Measurements from ENCODE around the gene DHX9.
A peak's percentile ranks its signal among the peaks of the same experiment; 100 is the strongest.

Gene DHX9

DNA sequence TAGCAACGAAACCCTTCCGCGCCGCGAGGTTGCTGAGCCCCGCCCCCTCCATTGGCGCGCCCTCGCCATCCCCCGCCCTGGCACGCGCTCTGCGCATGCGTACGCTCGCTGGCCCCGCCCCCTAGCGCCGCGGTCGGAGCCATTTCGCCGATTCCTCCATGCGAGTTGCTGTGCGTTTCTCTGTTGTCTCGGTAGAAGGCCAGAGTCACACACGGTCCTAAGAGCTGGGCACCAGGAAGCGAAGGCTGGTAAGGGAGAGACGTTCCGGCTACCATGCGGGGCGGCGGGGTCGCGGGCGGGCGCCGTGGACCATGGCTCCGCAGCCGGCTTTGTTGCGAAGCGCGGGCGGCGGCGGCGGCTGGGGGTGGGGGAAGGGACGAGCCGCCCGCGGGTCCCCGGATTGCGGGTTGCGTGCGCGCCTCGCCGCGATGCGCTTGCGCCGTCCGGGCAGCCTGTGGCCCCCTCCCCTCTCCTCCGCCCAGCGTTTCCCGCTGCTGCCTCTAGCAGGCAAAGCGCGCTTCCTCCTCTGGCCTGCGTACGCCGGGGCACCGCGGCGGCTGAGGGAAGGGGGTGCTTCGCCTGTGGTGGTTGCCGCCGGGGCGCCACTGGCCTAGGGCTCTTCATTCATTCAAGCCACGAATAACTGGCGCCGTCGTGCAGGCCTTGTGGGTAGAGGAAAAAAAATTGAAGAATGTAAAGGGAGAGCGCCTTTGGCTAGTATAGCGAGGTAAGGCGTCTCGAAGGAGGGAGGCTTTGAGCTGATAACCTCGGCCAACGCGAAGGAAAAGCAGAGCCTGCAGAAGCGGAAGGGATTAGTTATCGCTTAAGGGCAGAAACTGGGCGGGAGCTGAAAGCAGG lies at the start of gene DHX9:
Gene DHX9 (plus strand): TSS at position 139 of the 858 bp plus-strand sequence. CDS start 3,220 bp downstream, outside the sequence.
- peak; percentile 90 for DNase-seq (ENCODE audit: low spot score)

DNA sequence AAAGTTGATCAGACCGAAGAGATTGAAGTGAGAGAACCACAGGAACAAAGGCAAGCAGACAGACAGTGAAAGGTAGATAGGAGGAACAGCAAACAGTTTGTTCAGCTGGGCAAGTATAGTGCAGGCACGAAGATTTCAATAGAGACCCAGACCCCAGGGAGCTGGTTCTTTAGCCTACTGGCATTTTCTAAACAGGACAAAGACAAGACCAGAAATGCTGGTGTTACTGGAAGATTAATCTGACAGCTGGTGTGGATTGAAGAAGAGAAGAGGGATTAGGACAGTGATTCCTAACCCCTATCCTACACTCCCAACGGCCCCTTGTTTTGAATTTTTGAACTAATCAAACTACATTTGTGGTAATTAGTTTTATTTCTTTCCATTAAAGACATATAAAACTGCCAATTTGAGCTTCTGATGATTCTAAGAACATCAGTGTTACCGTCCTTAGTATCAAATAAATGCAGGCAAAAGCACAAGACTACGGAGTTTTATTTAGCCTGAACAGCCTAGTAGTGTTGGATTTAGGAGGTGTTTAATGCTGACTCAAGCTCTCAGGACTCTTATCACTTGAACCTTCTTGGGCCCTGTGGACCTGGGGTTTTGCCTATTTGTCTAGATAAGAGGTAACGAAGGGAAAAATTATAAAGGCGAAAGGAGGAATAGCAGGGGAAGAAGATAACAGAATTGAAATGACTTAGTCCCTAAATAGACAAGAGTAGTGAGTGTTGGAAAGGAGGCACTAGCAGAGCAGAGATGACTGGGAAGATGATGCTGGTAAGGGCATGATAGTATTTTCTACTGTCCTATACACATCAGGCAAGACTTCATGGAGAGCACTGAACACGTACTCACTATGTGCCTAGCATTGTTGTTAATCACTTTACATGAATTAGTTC lies 47.6 kb upstream of the DHX9 start:
- no peak for DNase-seq (ENCODE audit: low spot score)

DNA sequence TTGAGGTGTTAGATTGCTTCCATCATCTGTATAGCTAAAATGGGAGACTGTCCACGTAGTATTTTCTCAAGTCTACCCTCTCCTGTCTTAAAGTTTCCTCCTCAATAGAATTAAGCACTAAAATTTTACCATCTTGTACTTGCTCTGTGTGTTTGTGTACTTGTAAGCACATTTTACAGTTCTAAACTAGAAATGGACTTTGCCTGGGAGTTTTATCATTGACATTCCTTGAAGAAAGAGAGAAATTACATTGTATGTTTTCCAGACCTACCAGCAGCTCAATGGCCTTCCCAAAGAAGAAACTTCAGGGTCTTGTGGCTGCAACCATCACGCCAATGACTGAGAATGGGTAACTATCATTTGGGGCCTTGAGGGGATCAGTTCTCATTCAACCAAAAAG lies 45.1 kb upstream of the DHX9 start:
- DNase-seq (ENCODE audit: low spot score), result no peak

DNA sequence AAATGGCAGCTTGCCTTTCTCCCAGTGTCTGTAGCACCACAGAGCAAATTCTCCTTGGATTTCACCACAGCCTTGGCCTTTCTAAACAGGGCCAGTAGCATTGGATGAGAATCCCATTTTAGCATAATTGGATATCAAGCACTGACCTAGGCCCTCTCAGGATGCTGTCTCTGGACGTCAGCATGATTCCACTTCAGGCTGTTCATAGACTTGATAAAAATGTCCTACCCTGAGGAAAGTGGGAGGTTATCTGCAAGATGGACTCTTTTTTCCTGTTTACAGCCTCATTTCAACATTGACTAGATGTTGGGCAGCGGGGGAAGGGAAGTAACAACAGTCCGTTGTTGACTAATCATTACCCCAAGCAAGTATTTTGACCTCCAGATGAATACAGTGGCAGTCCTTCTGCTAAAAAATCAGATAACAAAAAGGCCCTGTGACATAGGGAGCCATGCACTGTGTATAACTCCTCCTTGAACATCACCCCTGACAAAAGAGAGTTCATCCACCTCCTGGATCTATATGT lies 44.4 kb upstream of the DHX9 start:
- DNase-seq (ENCODE audit: low spot score), result no peak

DNA sequence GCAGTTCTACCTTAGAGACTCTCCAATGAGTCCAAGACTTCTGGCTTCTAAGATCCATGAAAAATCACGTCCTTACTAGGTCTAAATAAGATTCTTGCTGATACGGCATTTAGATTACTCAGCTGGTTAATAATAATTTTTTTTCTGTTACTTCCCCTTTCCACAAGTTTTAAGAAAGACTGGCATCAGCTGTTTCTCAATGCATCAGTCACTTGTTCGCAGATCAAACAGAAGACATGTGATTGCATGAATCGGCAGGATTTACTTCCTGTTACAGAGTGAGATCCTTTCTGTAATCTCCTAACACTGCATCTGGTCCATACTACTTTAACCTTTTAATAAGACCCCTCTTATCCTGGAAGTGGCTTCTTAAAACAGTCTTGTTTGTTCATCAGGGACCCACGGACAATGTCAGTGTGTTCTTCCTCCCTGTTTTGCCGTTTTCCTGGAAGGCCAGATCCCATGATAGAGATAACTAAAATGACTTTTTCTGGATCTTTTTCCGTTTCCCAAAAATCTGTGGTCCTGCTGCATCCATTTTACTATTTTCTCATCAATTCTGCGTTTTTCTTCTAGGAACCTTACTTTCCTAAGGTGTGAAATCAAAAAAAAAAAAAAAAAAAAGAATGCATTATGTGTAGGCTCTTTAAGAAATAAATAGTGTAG lies 43.5 kb upstream of the DHX9 start:
- peak; percentile 41 for DNase-seq (ENCODE audit: low spot score)

GRCh38 chr1:182802006-182802803 lies 36.9 kb upstream of the DHX9 start:
- no peak for DNase-seq (ENCODE audit: low spot score)

- DNase-seq (ENCODE audit: low spot score), result no peak
Observed at GRCh38 chr1:182803846-182804245, 35.3 kb upstream of the DHX9 start.

GRCh38 chr1:182806015-182806678 lies 33.0 kb upstream of the DHX9 start:
- no peak for DNase-seq (ENCODE audit: low spot score)

GRCh38 chr1:182807907-182808306 lies 31.2 kb upstream of the DHX9 start:
- no peak for DNase-seq (ENCODE audit: low spot score)

- no peak for DNase-seq (ENCODE audit: low spot score)
Observed at GRCh38 chr1:182809414-182809957, 29.7 kb upstream of the DHX9 start.

DNA sequence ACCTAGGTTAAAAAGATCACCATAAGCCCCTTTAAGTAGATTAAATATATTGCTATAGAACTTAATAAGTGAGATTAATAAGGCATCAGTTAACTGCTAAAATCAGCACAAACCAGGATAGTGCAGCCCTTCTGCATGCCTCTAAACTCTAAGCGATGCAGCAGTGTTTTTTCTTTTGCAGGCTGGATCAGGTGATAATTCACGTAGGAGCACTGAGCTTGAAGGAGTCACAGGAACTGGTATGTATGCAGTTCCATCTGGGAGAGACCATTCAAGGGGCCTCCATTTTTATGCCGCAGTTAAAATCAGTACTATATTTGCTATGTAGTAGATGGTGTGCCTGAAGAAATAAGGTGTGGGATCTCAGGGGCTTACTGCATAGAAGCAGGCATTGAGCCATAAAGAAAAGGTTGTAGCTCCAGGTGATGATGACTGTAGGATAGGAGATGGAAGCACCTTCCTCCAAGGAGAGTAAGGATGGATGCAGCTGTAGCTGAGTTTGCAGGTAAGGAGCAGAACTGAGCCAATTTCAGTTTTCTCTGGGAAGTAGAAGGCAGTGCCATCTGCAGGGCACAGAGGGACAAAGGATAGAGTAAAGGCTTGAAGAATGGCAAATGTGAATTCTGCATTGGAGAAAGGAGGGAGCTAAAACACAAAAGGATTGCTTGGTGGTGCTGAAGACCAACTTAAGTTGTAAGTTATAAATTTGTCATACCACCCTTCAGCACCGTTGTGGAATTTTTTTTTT lies 27.0 kb upstream of the DHX9 start:
- no peak for DNase-seq (ENCODE audit: low spot score)

DNA sequence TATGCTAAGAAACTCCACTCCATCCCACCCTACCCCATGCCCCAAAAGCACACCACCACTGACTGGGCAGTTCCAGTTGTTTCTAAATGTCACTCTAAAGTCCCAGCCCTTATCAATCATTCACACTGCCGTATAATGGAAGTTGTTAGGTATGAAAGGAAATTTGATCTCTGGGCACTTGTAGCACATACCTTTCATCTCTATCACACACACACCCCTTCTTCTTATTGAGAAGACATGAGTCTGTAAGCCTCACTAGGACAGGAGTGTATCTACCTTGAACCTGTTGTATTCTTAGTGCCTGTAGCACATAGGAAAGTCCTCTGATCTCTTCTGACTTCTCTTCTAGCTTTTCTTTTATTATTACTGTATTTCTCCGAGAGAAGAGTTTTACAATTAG lies 22.3 kb upstream of the DHX9 start:
- no peak for DNase-seq (ENCODE audit: low spot score)

GRCh38 chr1:182817802-182818201 lies 21.3 kb upstream of the DHX9 start:
- no peak for DNase-seq (ENCODE audit: low spot score)

DNA sequence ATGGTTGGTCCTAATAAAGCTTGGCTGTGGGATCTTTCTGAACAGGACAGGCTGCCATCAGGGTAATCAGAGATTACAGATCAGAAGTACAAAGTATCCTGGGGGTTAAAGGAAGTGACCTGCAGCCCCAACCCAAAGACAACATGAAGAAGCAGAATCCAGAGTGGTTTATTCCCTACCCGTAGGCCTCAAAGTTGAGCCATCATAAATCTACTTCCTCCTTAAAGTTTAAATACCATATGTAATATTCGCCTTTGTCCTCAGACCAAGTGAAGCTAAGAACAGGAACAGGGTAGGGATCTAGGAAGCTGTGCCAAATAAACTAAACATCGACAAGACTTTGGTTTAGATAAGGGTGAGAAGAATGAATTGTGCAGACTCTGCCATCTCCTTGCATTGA lies 15.9 kb upstream of the DHX9 start:
- no peak for DNase-seq (ENCODE audit: low spot score)

GRCh38 chr1:182826892-182827291 lies 12.3 kb upstream of the DHX9 start:
- DNase-seq (ENCODE audit: low spot score), result no peak

DNA sequence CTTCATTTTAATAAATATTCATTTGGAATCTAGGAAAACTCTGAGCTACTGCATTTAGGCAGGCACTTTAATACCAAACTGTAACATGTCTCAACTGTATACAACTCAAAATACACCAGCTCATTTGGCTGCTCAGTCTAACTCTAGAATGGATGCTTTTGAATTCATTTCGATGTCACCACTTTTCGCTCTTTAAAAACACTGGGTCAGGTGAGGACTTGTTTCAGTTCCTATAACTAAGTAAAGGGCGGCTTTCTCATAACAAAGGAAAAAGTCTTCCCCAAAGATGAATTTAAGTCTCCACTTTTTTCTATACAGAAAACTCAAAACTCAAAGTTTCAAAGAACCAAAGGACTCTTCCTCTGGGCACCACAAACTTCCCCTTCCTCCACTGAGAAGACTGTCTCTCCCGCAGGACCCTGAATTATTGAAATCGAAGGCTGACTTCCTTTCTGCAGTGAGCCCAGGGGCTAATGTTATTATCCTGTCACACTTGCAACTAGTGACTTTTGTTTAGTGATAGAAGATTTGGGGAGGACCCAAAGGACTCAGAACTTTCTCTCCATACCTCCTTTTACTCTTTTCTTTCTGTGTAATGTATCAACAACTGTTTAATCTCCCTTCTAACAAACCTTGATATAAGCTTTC lies 9.7 kb upstream of the DHX9 start:
- no peak for DNase-seq (ENCODE audit: low spot score)

GRCh38 chr1:182833271-182833670 lies 5.9 kb upstream of the DHX9 start:
- DNase-seq (ENCODE audit: low spot score), result peak; percentile 69

- DNase-seq (ENCODE audit: low spot score), result no peak
Observed at GRCh38 chr1:182834326-182834725, 4.8 kb upstream of the DHX9 start.

- peak; percentile 61 for DNase-seq (ENCODE audit: low spot score)
Observed at GRCh38 chr1:182835806-182836205, 3.3 kb upstream of the DHX9 start.

Data from kidney capillary endothelial cell (primary cell).